Measurements from ENCODE around the gene ZSCAN25. TPM values are rescaled to one million over a fixed set of nuclear protein-coding genes. Genes with fewer than 3 reads are reported as not detected.

The ZSCAN25 gene
- total RNA-seq, 1 donor from 2014 or later, result 16.5 TPM

GRCh38 chr7:99618726-99619125 is 2.0 kb downstream of the ZSCAN25 start:
- H3K27ac ChIP-seq, result no peak overlapping the region
- H3K9me3 ChIP-seq, result no peaks in the 10 kb centered on the region
- peaks cover 14% of the 10 kb centered on the region for H3K4me1 ChIP-seq
- intact Hi-C loops (cut with DNase I), result no loop called here
- DNase-seq (no peak), ATAC-seq (no peak)
- H3K36me3 ChIP-seq, result peaks cover 54% of the 10 kb centered on the region
- H3K4me3 ChIP-seq, result no peak overlapping the region
- TF ChIP-seq CTCF (IDR thresholded peaks at IDR 0.05), result no peak
- H3K27me3 ChIP-seq (ENCODE audit: low read depth), result no peaks in the 10 kb centered on the region

- Histone ChIP-seq H3K4me3 (no peak overlapping the region), H3K36me3 (peaks cover 64% of the 10 kb centered on the region), H3K4me1 (peaks cover 14% of the 10 kb centered on the region), H3K27me3 (ENCODE audit: low read depth) (no peaks in the 10 kb centered on the region), H3K9me3 (no peaks in the 10 kb centered on the region), H3K27ac (no peak overlapping the region)
- no peak for ATAC-seq
- intact Hi-C loops (cut with DNase I), result no loop called here
- no peak for DNase-seq
- TF ChIP-seq CTCF (IDR thresholded peaks at IDR 0.05), result no peak
These were observed 2.9 kb downstream of the ZSCAN25 start for GRCh38 chr7:99619571-99620130.

- DNase-seq, result no peak
- no peaks in the 10 kb centered on the region for H3K27me3 ChIP-seq (ENCODE audit: low read depth)
- H3K9me3 ChIP-seq, result no peaks in the 10 kb centered on the region
- no peak overlapping the region for H3K4me3 ChIP-seq
- no peak for ATAC-seq
- no peak overlapping the region for H3K27ac ChIP-seq
- H3K4me1 ChIP-seq, result peaks cover 10% of the 10 kb centered on the region
- no peak for TF ChIP-seq CTCF (IDR thresholded peaks at IDR 0.05)
- intact Hi-C loops (cut with DNase I), result no loop called here
- peaks cover 80% of the 10 kb centered on the region for H3K36me3 ChIP-seq
These were observed 4.5 kb downstream of the ZSCAN25 start for GRCh38 chr7:99621271-99621670.

- no peak overlapping the region for H3K4me3 ChIP-seq
- no peak overlapping the region for H3K27ac ChIP-seq
- intact Hi-C loops (cut with DNase I), result no loop called here
- ATAC-seq (no peak), DNase-seq (no peak)
- H3K27me3 ChIP-seq (ENCODE audit: low read depth), result no peaks in the 10 kb centered on the region
- TF ChIP-seq CTCF (IDR thresholded peaks at IDR 0.05), result no peak
- H3K4me1 ChIP-seq, result peaks cover 5% of the 10 kb centered on the region
- H3K36me3 ChIP-seq, result peaks cover 93% of the 10 kb centered on the region
- no peaks in the 10 kb centered on the region for H3K9me3 ChIP-seq
These were observed 5.8 kb downstream of the ZSCAN25 start for GRCh38 chr7:99622596-99622995.

GRCh38 chr7:99623091-99623693 is 6.4 kb downstream of the ZSCAN25 start:
- Histone ChIP-seq H3K27me3 (ENCODE audit: low read depth) (no peaks in the 10 kb centered on the region), H3K4me1 (no peaks in the 10 kb centered on the region), H3K4me3 (no peak overlapping the region), H3K27ac (no peak overlapping the region), H3K9me3 (no peaks in the 10 kb centered on the region), H3K36me3 (peaks cover 99% of the 10 kb centered on the region)
- no peak for ATAC-seq
- no peak for TF ChIP-seq CTCF (IDR thresholded peaks at IDR 0.05)
- intact Hi-C loops (cut with DNase I), result no loop called here
- no peak for DNase-seq

All from lower lobe of right lung (tissue), 2 donors.